Ascending aorta (tissue), 2 donors: Measurements from ENCODE around the gene NOL4L. TPM values are rescaled to one million over a fixed set of nuclear protein-coding genes. Genes with fewer than 3 reads are reported as not detected.

Experiments
- DNase-seq, 2 donors: peaks; one replicate each; pipeline ENCODE4 v3.0.0-alpha.2; 2019; ENCODE audit warnings: low spot score in 2 of 2
- H3K27ac ChIP-seq, 2 donors: fragments of 200-600 bp; sonication (generic); one replicate each; pipeline ENCODE4 v1.5.1; 2016 to 2017; ENCODE audit warnings: mild to moderate bottlenecking in 1 of 2
- H3K27me3 ChIP-seq: fragments of 200-600 bp; sonication (generic); one replicate; pipeline ENCODE4 v1.5.1; 2017
- H3K36me3 ChIP-seq, 2 donors: fragments of 200-600 bp; sonication (generic); one replicate each; pipeline ENCODE4 v1.5.1; 2016
- H3K4me1 ChIP-seq, 2 donors: fragments of 200-600 bp; sonication (generic); one replicate each; pipeline ENCODE4 v1.5.1; 2016 to 2017; ENCODE audit warnings: mild to moderate bottlenecking in 1 of 2
- H3K4me3 ChIP-seq, 2 donors: fragments of 200-600 bp; sonication (generic); one replicate each; pipeline ENCODE4 v1.5.1; 2016 to 2017; ENCODE audit warnings: mild to moderate bottlenecking in 1 of 2
- H3K9me3 ChIP-seq, 2 donors: fragments of 200-600 bp; sonication (generic); one replicate each; pipeline ENCODE4 v1.5.1; 2016
- intact Hi-C: fragments of 100-400 bp; cut with DNase I; formaldehyde crosslinking; loops from one replicate; pipeline ENCODE4 v1.15.1; 2023
- total RNA-seq: library from RNA; depleted of rRNA; stranded (reverse); fragments of >200 nt; gene quantifications from one replicate; pipeline ENCODE4 v1.1.0, GENCODE V29; 2016
- TF ChIP-seq, protein P1 (sequence below), 3 experiments: fragments of 200-600 bp in 2 of 3; fragments of 450-650 bp in 1 of 3; sonication (generic) in 2 of 3; IDR thresholded peaks; one replicate each; pipeline ENCODE4 v1.5.1; 2016 to 2019; ENCODE audit warnings: antibody characterized with exemption in 3 of 3, mild to moderate bottlenecking in 1 of 3, moderate library complexity in 1 of 3

NOL4L gene
- total RNA-seq, 1 donor from 2014 or later = 19.8 TPM

DNA sequence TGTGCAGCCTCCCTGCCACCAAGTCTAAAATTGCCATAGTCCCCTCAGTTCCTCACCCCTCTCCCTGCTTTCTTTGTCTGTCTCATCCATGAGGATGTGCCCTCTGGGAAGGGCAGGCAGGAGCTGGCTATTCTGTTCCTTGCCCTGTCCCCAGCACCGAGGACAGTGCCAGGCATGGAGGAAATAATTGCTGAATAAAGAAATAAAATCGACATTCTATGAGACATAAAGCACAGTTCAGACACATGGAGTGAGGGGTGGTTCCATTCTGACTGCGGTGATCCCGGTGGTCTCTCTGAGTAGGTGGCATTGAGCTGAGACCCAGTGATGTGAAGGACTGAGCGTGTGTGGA lies 23.5 kb upstream of the NOL4L start:
- H3K36me3 ChIP-seq = no peaks in the 10 kb centered on the region
- TF ChIP-seq, protein P1, sequence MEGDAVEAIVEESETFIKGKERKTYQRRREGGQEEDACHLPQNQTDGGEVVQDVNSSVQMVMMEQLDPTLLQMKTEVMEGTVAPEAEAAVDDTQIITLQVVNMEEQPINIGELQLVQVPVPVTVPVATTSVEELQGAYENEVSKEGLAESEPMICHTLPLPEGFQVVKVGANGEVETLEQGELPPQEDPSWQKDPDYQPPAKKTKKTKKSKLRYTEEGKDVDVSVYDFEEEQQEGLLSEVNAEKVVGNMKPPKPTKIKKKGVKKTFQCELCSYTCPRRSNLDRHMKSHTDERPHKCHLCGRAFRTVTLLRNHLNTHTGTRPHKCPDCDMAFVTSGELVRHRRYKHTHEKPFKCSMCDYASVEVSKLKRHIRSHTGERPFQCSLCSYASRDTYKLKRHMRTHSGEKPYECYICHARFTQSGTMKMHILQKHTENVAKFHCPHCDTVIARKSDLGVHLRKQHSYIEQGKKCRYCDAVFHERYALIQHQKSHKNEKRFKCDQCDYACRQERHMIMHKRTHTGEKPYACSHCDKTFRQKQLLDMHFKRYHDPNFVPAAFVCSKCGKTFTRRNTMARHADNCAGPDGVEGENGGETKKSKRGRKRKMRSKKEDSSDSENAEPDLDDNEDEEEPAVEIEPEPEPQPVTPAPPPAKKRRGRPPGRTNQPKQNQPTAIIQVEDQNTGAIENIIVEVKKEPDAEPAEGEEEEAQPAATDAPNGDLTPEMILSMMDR (IDR thresholded peaks at IDR 0.05) = no peak
- H3K27me3 ChIP-seq = no peaks in the 10 kb centered on the region
- intact Hi-C loops = no loop called here
- DNase-seq = no peak
- no peak overlapping the region for H3K4me3 ChIP-seq
- no peak overlapping the region for H3K27ac ChIP-seq
- H3K9me3 ChIP-seq = no peaks in the 10 kb centered on the region
- H3K4me1 ChIP-seq = no peaks in the 10 kb centered on the region

DNA sequence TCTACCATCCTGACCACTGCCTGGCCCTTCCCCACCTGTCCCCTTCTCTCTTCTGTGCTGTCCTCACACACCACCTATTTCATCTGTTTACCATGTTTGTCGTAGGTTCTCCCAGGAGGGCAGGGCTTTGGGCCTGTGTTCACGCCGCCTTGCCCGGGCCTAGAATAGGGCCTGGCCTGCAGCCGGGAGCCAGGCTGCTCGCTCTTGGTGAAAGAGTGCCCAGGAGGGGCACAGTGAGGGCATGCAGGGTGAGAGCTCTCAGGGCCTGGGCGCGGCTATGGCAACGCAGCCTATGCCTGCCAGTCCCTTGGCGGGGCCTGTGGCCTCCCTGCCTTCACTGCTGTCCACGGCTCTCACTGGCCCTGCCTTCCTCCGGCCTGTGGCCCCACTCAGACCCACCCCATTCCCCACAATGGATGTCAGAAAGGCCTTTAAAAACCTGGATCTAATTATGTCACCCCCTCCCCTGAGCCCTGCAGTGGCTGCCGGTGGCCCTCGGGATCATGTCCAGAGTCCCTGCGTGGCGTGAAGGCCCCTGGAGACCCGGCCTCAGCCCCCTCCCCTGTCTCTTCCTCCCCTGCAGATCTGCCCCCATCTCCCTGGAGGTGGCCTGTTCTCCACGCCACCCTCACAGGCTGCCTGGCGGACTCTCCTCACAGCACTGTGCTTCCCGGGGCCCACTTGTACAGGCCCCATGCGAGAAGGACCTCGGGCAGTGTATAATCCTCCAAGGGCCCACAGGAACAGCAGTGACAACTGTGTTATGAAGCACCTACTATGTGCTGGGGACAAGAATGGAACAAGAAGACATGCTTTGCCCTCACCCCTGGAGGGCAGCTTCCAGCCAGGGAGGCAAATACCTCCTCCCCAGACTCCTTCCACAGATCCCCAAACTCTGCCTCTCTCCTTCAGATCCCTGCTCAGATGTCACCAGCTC lies 22.9 kb upstream of the NOL4L start:
- intact Hi-C loops = no loop called here
- no peaks in the 10 kb centered on the region for H3K9me3 ChIP-seq
- H3K27me3 ChIP-seq = no peaks in the 10 kb centered on the region
- H3K36me3 ChIP-seq = no peaks in the 10 kb centered on the region
- H3K27ac ChIP-seq = no peak overlapping the region
- TF ChIP-seq, protein P1 (IDR thresholded peaks at IDR 0.05) = no peak
- H3K4me1 ChIP-seq = no peaks in the 10 kb centered on the region
- DNase-seq = no peak
- no peak overlapping the region for H3K4me3 ChIP-seq

DNA sequence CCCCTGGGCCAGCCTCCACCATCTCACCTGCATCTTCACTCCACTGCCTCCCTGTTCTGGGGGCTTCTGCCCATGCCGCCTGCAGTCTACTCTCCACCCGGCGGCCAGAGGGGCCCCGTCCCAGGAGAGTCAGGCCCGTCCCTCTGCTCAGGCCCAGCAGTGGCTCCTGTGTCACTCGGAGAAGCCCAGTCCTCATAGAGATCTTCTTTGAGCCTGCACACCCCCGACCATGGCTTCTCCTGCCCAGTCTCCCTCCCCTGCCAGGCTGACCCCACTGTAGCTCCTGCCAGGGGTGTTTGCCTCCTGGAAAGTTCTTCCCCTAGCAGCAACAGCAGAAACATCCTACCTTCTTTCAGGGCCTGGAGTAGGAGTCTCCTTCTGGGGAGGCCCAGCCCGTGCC lies 22.2 kb upstream of the NOL4L start:
- no peak for DNase-seq
- intact Hi-C loops = no loop called here
- no peaks in the 10 kb centered on the region for H3K4me1 ChIP-seq
- no peaks in the 10 kb centered on the region for H3K27me3 ChIP-seq
- no peaks in the 10 kb centered on the region for H3K36me3 ChIP-seq
- no peaks in the 10 kb centered on the region for H3K9me3 ChIP-seq
- no peak overlapping the region for H3K4me3 ChIP-seq
- TF ChIP-seq, protein P1 (IDR thresholded peaks at IDR 0.05) = no peak
- H3K27ac ChIP-seq = no peak overlapping the region

DNA sequence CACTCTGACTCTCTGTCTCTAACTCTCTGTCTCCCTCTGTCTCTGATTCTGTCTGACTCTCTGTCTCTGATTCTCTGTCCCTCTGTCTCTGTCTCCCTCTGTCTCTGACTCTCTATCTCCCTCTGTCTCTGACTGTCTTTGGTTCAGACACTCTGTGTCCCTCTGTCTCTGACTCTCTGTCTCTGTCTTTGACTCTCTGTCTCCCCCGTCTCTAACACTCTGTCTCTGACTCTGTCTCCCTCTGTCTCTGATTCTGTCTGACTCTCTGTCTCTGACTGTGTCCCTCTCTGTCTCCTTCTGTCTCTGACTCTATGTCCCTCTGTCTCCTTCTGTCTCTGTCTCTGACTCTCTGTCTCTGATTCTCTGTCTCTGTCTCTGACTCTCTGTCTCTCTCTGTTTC lies 21.7 kb upstream of the NOL4L start:
- DNase-seq = no peak
- Histone ChIP-seq H3K4me3 (no peak overlapping the region), H3K9me3 (no peaks in the 10 kb centered on the region), H3K27ac (no peak overlapping the region), H3K27me3 (no peaks in the 10 kb centered on the region), H3K4me1 (no peaks in the 10 kb centered on the region), H3K36me3 (no peaks in the 10 kb centered on the region)
- TF ChIP-seq, protein P1 (IDR thresholded peaks at IDR 0.05) = no peak
- intact Hi-C loops = no loop called here

DNA sequence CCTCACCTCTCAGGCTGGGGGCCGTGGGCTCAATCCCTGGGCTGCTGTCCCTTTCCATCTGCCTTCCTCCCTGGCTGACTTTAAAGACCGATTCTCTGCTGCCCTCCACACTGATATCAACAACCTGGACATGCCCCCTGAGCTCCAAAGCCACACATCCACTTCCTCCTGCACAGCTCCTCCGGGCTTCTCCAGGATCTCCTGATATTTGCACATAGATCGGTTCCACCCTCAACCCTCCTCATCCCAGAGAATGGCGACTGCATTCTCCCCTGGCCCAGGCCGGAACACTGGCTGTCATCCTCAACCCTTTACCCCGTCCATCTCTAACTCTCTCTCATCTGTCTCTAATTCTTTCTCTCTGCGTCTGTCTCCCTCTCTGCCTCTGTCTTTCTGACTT lies 21.0 kb upstream of the NOL4L start:
- Histone ChIP-seq H3K9me3 (no peaks in the 10 kb centered on the region), H3K4me1 (no peaks in the 10 kb centered on the region), H3K27me3 (no peaks in the 10 kb centered on the region), H3K27ac (no peak overlapping the region), H3K4me3 (no peak overlapping the region), H3K36me3 (no peaks in the 10 kb centered on the region)
- DNase-seq = no peak
- TF ChIP-seq, protein P1 (IDR thresholded peaks at IDR 0.05) = no peak
- intact Hi-C loops = no loop called here
